GM20431 (cell line): ENCODE results near the gene RMND1.
"Not testable (repeated sequence)": the region's sequence is repeated elsewhere in the genome, so short reads cannot be mapped to it uniquely, and the experiment has no call there.

Source experiments
- in situ Hi-C: fragments of 300-500 bp; cut with MseI, MboI; formaldehyde crosslinking; loops from one replicate; pipeline ENCODE4 v1.15.0; 2020; ENCODE audit warnings: low sequenced_read_pairs; ENCODE audit not compliant: unreplicated experiment

RMND1 gene

DNA sequence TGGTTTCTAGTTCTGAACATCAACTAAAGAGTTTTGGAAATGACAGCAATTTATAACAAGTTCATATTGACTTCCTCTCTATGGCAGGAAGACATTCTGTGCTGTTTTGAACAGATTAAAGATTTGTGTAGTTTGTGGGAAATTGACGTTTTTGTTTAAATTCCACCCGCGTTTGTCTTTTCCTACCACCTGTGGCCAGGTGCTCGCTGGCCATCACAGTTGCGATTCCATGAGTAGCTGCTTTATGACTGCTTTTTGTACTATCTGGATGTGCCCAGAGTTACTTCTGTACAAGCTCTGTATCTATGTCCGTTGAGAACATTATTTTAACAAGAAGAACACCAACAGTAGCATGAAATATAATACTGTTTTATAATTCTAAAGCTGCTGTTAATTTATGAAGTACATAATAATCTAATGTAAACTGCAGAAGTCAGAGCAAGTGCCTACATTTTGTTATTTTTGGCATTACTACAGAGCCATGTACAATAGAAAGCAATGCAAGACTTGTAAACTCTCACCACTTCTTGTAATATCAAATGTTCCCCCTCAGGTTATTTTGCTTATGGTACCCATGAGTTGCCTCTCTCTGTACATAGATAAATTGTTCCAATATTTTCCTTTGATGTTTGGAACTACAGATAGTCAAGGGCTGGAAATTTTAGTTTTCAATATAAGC lies 94.0 kb downstream of the RMND1 start:
- in situ Hi-C loops, result no loop called here

DNA sequence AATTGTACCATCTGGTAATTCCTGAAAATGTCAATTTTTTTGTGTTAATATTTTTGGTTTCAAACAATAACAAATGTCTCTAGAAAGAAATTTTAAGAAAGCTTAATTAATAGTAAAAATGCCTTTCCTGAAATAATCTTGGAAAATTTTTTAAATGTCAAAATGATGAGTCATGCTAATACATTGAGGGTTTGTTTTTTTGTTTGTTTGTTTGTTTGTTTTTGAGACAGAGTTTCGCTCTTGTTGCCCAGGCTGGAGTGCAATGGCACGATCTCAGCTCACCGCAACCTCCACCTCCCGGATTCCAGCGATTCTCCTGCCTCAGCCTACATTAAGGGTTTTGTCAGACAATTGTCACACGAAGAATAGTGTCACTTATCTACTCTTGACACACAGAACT lies 94.9 kb downstream of the RMND1 start:
- in situ Hi-C loops, result not testable (repeated sequence)
